Suprapubic skin (tissue), 4 donors: ENCODE results near the gene KRT17.

Experiments
- EP300 ChIP-seq: sonication (generic); formaldehyde crosslinking; IDR thresholded peaks from one replicate; pipeline ENCODE4 v1.6.1; 2017; ENCODE audit warnings: antibody characterized with exemption
- POLR2A ChIP-seq, 2 donors: fragments of 450-650 bp; IDR thresholded peaks; one replicate each; pipeline ENCODE4 v1.6.1; 2017; ENCODE audit warnings: antibody characterized with exemption in 2 of 2, mild to moderate bottlenecking in 2 of 2, moderate library complexity in 2 of 2
- POLR2AphosphoS5 ChIP-seq, 3 donors: sonication (generic); formaldehyde crosslinking; IDR thresholded peaks; one replicate each; pipeline ENCODE4 v1.6.1; 2017; ENCODE audit warnings: antibody characterized with exemption in 3 of 3
- TF ChIP-seq, protein P1 (sequence below), 2 donors: fragments of 200-600 bp in 1 of 2; fragments of 450-650 bp in 1 of 2; sonication (generic) in 1 of 2; IDR thresholded peaks; one replicate each; pipeline ENCODE4 v1.5.1; 2016 to 2019; ENCODE audit warnings: antibody characterized with exemption in 2 of 2, mild to moderate bottlenecking in 1 of 2, moderate library complexity in 1 of 2

DNA sequence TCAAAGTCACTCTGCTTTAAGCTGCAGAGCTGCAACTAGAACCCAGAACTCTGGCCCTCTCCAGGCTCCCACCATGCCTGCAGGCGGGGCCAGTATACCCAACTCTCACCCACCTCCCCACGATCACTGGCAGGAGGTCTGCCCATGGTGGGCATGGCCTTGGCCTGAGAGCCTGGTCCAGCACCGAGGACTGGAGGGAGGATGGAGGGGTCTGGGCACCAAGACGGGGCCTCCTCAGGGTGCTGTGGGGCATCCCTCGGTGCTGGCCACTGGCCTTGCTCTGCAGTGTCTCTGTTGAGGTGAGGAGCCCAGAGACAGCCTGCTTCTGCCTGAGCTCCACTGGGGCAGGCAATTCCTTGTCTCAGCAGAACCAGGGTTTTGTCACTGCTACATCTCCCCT, 10.3 kb downstream of the KRT17 start:
- TF ChIP-seq POLR2AphosphoS5 (IDR thresholded peaks at IDR 0.05) (no peak), EP300 (no peak), POLR2A (IDR thresholded peaks at IDR 0.05) (no peak)
- TF ChIP-seq, protein P1, sequence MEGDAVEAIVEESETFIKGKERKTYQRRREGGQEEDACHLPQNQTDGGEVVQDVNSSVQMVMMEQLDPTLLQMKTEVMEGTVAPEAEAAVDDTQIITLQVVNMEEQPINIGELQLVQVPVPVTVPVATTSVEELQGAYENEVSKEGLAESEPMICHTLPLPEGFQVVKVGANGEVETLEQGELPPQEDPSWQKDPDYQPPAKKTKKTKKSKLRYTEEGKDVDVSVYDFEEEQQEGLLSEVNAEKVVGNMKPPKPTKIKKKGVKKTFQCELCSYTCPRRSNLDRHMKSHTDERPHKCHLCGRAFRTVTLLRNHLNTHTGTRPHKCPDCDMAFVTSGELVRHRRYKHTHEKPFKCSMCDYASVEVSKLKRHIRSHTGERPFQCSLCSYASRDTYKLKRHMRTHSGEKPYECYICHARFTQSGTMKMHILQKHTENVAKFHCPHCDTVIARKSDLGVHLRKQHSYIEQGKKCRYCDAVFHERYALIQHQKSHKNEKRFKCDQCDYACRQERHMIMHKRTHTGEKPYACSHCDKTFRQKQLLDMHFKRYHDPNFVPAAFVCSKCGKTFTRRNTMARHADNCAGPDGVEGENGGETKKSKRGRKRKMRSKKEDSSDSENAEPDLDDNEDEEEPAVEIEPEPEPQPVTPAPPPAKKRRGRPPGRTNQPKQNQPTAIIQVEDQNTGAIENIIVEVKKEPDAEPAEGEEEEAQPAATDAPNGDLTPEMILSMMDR (IDR thresholded peaks at IDR 0.05): no peak
